HepG2 (cell line): ENCODE measurements around the gene PCIF1. TPM values are rescaled to one million over a fixed set of nuclear protein-coding genes. Genes with fewer than 3 reads are reported as not detected.

ENCODE experiments used
- FOXM1 ChIP-seq: sonication (generic); formaldehyde crosslinking; IDR thresholded peaks from 2 replicates; pipeline ENCODE4 v1.5.0; 2020; ENCODE audit warnings: missing genetic modification reagents
- ISX ChIP-seq: sonication (generic); formaldehyde crosslinking; conservative IDR thresholded peaks from 2 replicates; pipeline ENCODE4 v1.5.0; 2020; ENCODE audit warnings: missing genetic modification reagents
- KLF16 ChIP-seq, 2 experiments: sonication (generic) in 1 of 2; formaldehyde crosslinking in 1 of 2; IDR thresholded peaks; 2 replicates each; pipeline versions ENCODE4 v1.6.1 to v1.8.0; 2016 to 2023; ENCODE audit warnings: missing genetic modification reagents in 2 of 2, missing compliant biosample characterization in 1 of 2
- MAF1 ChIP-seq: sonication (generic); formaldehyde crosslinking; IDR thresholded peaks from 2 replicates; pipeline ENCODE4 v1.5.0; 2020; ENCODE audit warnings: missing genetic modification reagents, borderline replicate concordance
- MAFG ChIP-seq: sonication (generic); formaldehyde crosslinking; IDR thresholded peaks from 2 replicates; pipeline ENCODE4 v1.5.1; 2020; ENCODE audit warnings: mild to moderate bottlenecking, missing genetic modification reagents
- RBM22 ChIP-seq: fragments of 200-400 bp; formaldehyde crosslinking; optimal IDR thresholded peaks from 2 replicates; pipeline ENCODE3; 2017; ENCODE audit warnings: mild to moderate bottlenecking, low read length, moderate library complexity
- RERE ChIP-seq: IDR thresholded peaks from 2 replicates; pipeline ENCODE4 v1.6.1; 2016; ENCODE audit warnings: low read depth, missing genetic modification reagents, missing compliant biosample characterization
- SETDB1 ChIP-seq: sonication (generic); formaldehyde crosslinking; IDR thresholded peaks from 2 replicates; pipeline ENCODE4 v1.5.1; 2020; ENCODE audit warnings: missing genetic modification reagents, mild to moderate bottlenecking, borderline replicate concordance
- SNRNP70 ChIP-seq: fragments of 200-400 bp; formaldehyde crosslinking; IDR thresholded peaks from 2 replicates; pipeline ENCODE4 v1.6.1; 2017; ENCODE audit warnings: mild to moderate bottlenecking, low read depth, low read length, moderate library complexity
- SPEN ChIP-seq: sonication (generic); formaldehyde crosslinking; IDR thresholded peaks from 2 replicates; pipeline ENCODE4 v1.5.1; 2020; ENCODE audit warnings: low read depth, mild to moderate bottlenecking, missing genetic modification reagents
- TCF7 ChIP-seq: sonication (generic); IDR thresholded peaks from 2 replicates; pipeline ENCODE4 v1.6.1; 2016; ENCODE audit warnings: antibody characterized with exemption, low read depth
- ZBTB4 ChIP-seq: sonication (generic); formaldehyde crosslinking; IDR thresholded peaks from 2 replicates; pipeline ENCODE4 v1.4.0; 2020; ENCODE audit warnings: missing genetic modification reagents, mild to moderate bottlenecking, borderline replicate concordance
- ZNF224 ChIP-seq: sonication (generic); formaldehyde crosslinking; IDR thresholded peaks from 2 replicates; pipeline ENCODE4 v1.5.0; 2020; ENCODE audit warnings: mild to moderate bottlenecking, missing genetic modification reagents
- ZNF276 ChIP-seq: sonication (generic); formaldehyde crosslinking; IDR thresholded peaks from 2 replicates; pipeline ENCODE4 v1.4.0; 2020; ENCODE audit warnings: mild to moderate bottlenecking, low read depth, missing genetic modification reagents
- ZNF350 ChIP-seq: sonication (generic); formaldehyde crosslinking; IDR thresholded peaks from 2 replicates; pipeline ENCODE4 v1.4.0; 2020; ENCODE audit warnings: mild to moderate bottlenecking, low read depth, missing genetic modification reagents, borderline replicate concordance
- ZNF382 ChIP-seq: sonication (generic); formaldehyde crosslinking; IDR thresholded peaks from 2 replicates; pipeline ENCODE4 v1.5.0; 2020; ENCODE audit warnings: missing genetic modification reagents, mild to moderate bottlenecking, borderline replicate concordance
- ZNF496 ChIP-seq: sonication (generic); formaldehyde crosslinking; IDR thresholded peaks from 2 replicates; pipeline ENCODE4 v1.8.1; 2023; ENCODE audit warnings: mild to moderate bottlenecking, moderate library complexity, missing genetic modification reagents; ENCODE audit not compliant: insufficient replicate concordance
- polyA plus RNA-seq, 8 experiments: library from polyadenylated mRNA; depleted of rRNA in 3 of 8; stranded (reverse) in 7 of 8; unstranded in 1 of 8; fragments of >200 nt; fragmentation: Illumina TruSeq in 4 of 8; extraction: Trizol in 4 of 8; gene quantifications; 2 replicates each; pipeline versions ENCODE4 v1.2.1 to v1.2.3, GENCODE V29; 2011 to 2016; ENCODE audit warnings: low read depth in 4 of 8, missing spikeins in 1 of 8, mixed read lengths in 1 of 8; ENCODE audit not compliant: insufficient read depth in 1 of 8
- total RNA-seq, 5 experiments: library from RNA; depleted of rRNA; stranded (reverse); fragments of >200 nt; fragmentation: Illumina TruSeq; extraction: Trizol; gene quantifications; 2 replicates each; pipeline ENCODE4 v1.2.3, GENCODE V29; 2016; ENCODE audit warnings: low read depth in 1 of 5

The PCIF1 gene
- total and polyA plus RNA-seq, 2 of the 13 experiments (the other 11 are each of a cell fraction or from before 2014, with no cell fraction given) = 20.9 to 24.4 TPM

GRCh38 chr20:45890077-45890984 lies 44.2 kb upstream of the PCIF1 start (continued):
- TF ChIP-seq RERE (no peak), FOXM1 (CRISPR knock-in tag) (no peak), ZNF276 (CRISPR knock-in tag) (peak; percentile 87; the same call in 1 of the 2 replicates), ZNF382 (CRISPR knock-in tag) (no peak), RBM22 (no peak), ZBTB4 (no peak), TCF7 (no peak), MAFG (peak; percentile 77; the same call in 1 of the 2 replicates), SPEN (CRISPR knock-in tag) (peak; percentile 46; the same call in 1 of the 2 replicates), ZNF224 (peak; percentile 7; the same call in 1 of the 2 replicates), ISX (CRISPR knock-in tag) (no peak), MAF1 (peak; percentile 74; the same call in 1 of the 2 replicates), ZNF350 (CRISPR knock-in tag) (0 out of 2 replicates have a peak, but pooled peaks have one; percentile 29), SNRNP70 (no peak), SETDB1 (CRISPR knock-in tag) (peak; percentile 84), KLF16 (CRISPR knock-in tag; IDR thresholded peaks at IDR 0.05) (peak in 1 of 2 experiments; percentile 87; a peak in 2 of 4 replicates), ZNF496 (CRISPR knock-in tag) (no peak)
